SK-N-SH (cell line): ENCODE data around the gene ALDH3B1.

Source experiments
- EP300 ChIP-seq, 2 experiments: IDR thresholded peaks; 2 replicates each; pipeline versions ENCODE4 v1.4.0 to v1.6.1; 2012; ENCODE audit warnings: borderline replicate concordance in 1 of 2, low read depth in 1 of 2, low read length in 1 of 2
- EZH2phosphoT487 ChIP-seq: fragments of 200-600 bp; sonication (generic); IDR thresholded peaks from 2 replicates; pipeline ENCODE4 v1.6.1; 2017; ENCODE audit warnings: low read depth, mixed run types, mild to moderate bottlenecking, antibody characterized with exemption, moderate library complexity, borderline replicate concordance
- MXI1 ChIP-seq: IDR thresholded peaks from 2 replicates; pipeline ENCODE4 v1.6.1; 2012; ENCODE audit warnings: mild to moderate bottlenecking, low read depth, low read length, improper control_type of control experiment
- RFX5 ChIP-seq: IDR thresholded peaks from 2 replicates; pipeline ENCODE4 v1.6.1; 2012; ENCODE audit warnings: mild to moderate bottlenecking, improper control_type of control experiment, low read length
- TEAD4 ChIP-seq: IDR thresholded peaks from 2 replicates; pipeline ENCODE4 v1.4.0; 2012; ENCODE audit warnings: mild to moderate bottlenecking, borderline replicate concordance; ENCODE audit not compliant: insufficient read depth
- YY1 ChIP-seq: IDR thresholded peaks from 2 replicates; pipeline ENCODE4 v1.4.0; 2012; ENCODE audit warnings: low read depth, mild to moderate bottlenecking
- TF ChIP-seq, protein P1 (sequence below): IDR thresholded peaks from 2 replicates; pipeline ENCODE4 v1.4.0; 2012; ENCODE audit warnings: low read depth, borderline replicate concordance

GRCh38 chr11:68032003-68032402 is 21.9 kb downstream of the ALDH3B1 start:
- TF ChIP-seq EZH2phosphoT487 (no peak), MXI1 (no peak), EP300 (IDR thresholded peaks at IDR 0.05; ENCODE audit: borderline replicate concordance in 1 of 2, low read depth in 1 of 2, low read length in 1 of 2) (no peak), YY1 (no peak), RFX5 (no peak), TEAD4 (no peak)
- TF ChIP-seq, protein P1, sequence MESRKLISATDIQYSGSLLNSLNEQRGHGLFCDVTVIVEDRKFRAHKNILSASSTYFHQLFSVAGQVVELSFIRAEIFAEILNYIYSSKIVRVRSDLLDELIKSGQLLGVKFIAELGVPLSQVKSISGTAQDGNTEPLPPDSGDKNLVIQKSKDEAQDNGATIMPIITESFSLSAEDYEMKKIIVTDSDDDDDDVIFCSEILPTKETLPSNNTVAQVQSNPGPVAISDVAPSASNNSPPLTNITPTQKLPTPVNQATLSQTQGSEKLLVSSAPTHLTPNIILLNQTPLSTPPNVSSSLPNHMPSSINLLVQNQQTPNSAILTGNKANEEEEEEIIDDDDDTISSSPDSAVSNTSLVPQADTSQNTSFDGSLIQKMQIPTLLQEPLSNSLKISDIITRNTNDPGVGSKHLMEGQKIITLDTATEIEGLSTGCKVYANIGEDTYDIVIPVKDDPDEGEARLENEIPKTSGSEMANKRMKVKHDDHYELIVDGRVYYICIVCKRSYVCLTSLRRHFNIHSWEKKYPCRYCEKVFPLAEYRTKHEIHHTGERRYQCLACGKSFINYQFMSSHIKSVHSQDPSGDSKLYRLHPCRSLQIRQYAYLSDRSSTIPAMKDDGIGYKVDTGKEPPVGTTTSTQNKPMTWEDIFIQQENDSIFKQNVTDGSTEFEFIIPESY, result no peak
